Stromal cell of bone marrow (primary cell): Measurements from ENCODE around the gene TRIM26.
"Not testable (repeated sequence)": the region's sequence is repeated elsewhere in the genome, so short reads cannot be mapped to it uniquely, and the experiment has no call there.

Experiments used
- DNase-seq: peaks from one replicate; pipeline ENCODE4 v3.0.0-alpha.2; 2012; ENCODE audit warnings: low read depth

Gene TRIM26

GRCh38 chr6:30171677-30172471 lies 41.3 kb downstream of the TRIM26 start:
- DNase-seq, result no peak

- peak; percentile 44 for DNase-seq
Measured at GRCh38 chr6:30169658-30170614, 43.3 kb downstream of the TRIM26 start.

- DNase-seq, result no peak
Measured at GRCh38 chr6:30168741-30169140, 44.5 kb downstream of the TRIM26 start.

GRCh38 chr6:30167101-30167500 lies 46.1 kb downstream of the TRIM26 start:
- DNase-seq, result no peak

- not testable (repeated sequence) for DNase-seq
Measured at GRCh38 chr6:30165238-30165637, 48.0 kb downstream of the TRIM26 start.

GRCh38 chr6:30164714-30165113 lies 48.5 kb downstream of the TRIM26 start:
- DNase-seq, result no peak

- DNase-seq, result no peak
Measured at GRCh38 chr6:30163918-30164654, 49.1 kb downstream of the TRIM26 start.

GRCh38 chr6:30163090-30163917 lies 49.9 kb downstream of the TRIM26 start, which contains the start of gene TRIM15:
Gene TRIM15 (plus strand): TSS chr6:30163546. CDS start chr6:30163685, 139 bp downstream.
- no peak for DNase-seq

- no peak for DNase-seq
Measured at GRCh38 chr6:30162265-30163089, 50.7 kb downstream of the TRIM26 start.

- DNase-seq, result no peak
Measured at GRCh38 chr6:30160785-30161531, 52.2 kb downstream of the TRIM26 start, which contains the start of gene TRIM10. Gene TRIM10 (minus strand): TSS chr6:30161211. CDS start chr6:30160858, 353 bp downstream.

GRCh38 chr6:30160008-30160784 lies 53.0 kb downstream of the TRIM26 start:
- DNase-seq, result no peak

- DNase-seq, result no peak
Measured at GRCh38 chr6:30158475-30159040, 54.6 kb downstream of the TRIM26 start.

GRCh38 chr6:30157999-30158398 lies 55.2 kb downstream of the TRIM26 start:
- DNase-seq, result no peak

GRCh38 chr6:30157581-30157980 lies 55.6 kb downstream of the TRIM26 start:
- DNase-seq, result no peak

GRCh38 chr6:30156774-30157173 lies 56.4 kb downstream of the TRIM26 start:
- no peak for DNase-seq

- DNase-seq, result peak; percentile 16
Measured at GRCh38 chr6:30156262-30156599, 57.0 kb downstream of the TRIM26 start.

- no peak for DNase-seq
Measured at GRCh38 chr6:30155520-30156261, 57.5 kb downstream of the TRIM26 start.
